HAP-1 (cell line): ENCODE data around the gene PDZRN3.

Experiments used
- DNase-seq, 2 experiments: peaks; one replicate each; pipeline ENCODE4 v3.0.0-alpha.2; 2016 to 2020; ENCODE audit warnings: low spot score in 2 of 2
- H3K27me3 ChIP-seq: fragments of 250-450 bp; sonication (Bioruptor Pico); 2 replicates; pipeline ENCODE4 v1.5.1; 2020; ENCODE audit warnings: low read depth, mild to moderate bottlenecking, moderate library complexity
- H3K36me3 ChIP-seq: fragments of 250-450 bp; sonication (Bioruptor Pico); replicated peaks from 2 replicates; pipeline ENCODE4 v1.5.1; 2020; ENCODE audit warnings: mild to moderate bottlenecking
- H3K4me1 ChIP-seq: fragments of 250-450 bp; sonication (Bioruptor Pico); 2 replicates; pipeline ENCODE4 v1.5.1; 2020; ENCODE audit warnings: mild to moderate bottlenecking
- H3K4me3 ChIP-seq: fragments of 250-450 bp; sonication (Bioruptor Pico); 2 replicates; pipeline ENCODE4 v1.5.1; 2020; ENCODE audit warnings: mild to moderate bottlenecking, moderate library complexity
- H3K9me3 ChIP-seq: fragments of 250-450 bp; sonication (Bioruptor Pico); 2 replicates; pipeline ENCODE4 v1.5.1; 2020; ENCODE audit warnings: mild to moderate bottlenecking, moderate library complexity
- in situ Hi-C: fragments of 300-500 bp; cut with MboI; formaldehyde crosslinking; loops from 3 replicates; pipeline ENCODE4 v1.14.3; 2020; ENCODE audit warnings: low sequenced_read_pairs, inconsistent platforms, mixed read lengths

Gene PDZRN3

DNA sequence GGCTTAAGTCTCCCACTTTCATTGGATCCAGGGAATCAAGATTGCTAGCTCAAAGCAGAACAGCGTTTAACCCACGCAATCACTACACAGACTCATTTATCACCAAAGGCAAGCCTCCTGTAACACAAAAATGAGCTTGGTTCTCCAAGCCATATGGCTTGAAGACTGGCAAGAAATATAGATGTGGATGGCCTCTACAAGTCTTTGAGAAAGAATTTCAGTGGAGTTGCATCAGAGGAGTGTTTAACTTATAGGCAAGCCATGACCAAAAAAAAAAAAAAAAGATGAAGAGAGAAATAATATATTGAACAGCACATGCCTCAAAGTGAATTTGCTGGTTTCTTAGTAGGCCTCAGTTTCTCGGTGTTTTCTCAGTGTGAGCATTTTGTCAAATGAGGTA lies 27.3 kb downstream of the PDZRN3 start:
- H3K27me3 ChIP-seq = no peaks in the 10 kb centered on the region
- no peak overlapping the region for H3K4me3 ChIP-seq
- no peaks in the 10 kb centered on the region for H3K36me3 ChIP-seq
- in situ Hi-C loops = no loop called here
- no peaks in the 10 kb centered on the region for H3K9me3 ChIP-seq
- H3K4me1 ChIP-seq = peaks cover 26% of the 10 kb centered on the region
- DNase-seq = no peak

- H3K4me1 ChIP-seq = peaks cover 13% of the 10 kb centered on the region
- H3K9me3 ChIP-seq = no peaks in the 10 kb centered on the region
- in situ Hi-C loops = no loop called here
- H3K36me3 ChIP-seq = no peaks in the 10 kb centered on the region
- DNase-seq = no peak
- no peaks in the 10 kb centered on the region for H3K27me3 ChIP-seq
- no peak overlapping the region for H3K4me3 ChIP-seq
Measured at GRCh38 chr3:73592154-73593144, 32.3 kb downstream of the PDZRN3 start.

DNA sequence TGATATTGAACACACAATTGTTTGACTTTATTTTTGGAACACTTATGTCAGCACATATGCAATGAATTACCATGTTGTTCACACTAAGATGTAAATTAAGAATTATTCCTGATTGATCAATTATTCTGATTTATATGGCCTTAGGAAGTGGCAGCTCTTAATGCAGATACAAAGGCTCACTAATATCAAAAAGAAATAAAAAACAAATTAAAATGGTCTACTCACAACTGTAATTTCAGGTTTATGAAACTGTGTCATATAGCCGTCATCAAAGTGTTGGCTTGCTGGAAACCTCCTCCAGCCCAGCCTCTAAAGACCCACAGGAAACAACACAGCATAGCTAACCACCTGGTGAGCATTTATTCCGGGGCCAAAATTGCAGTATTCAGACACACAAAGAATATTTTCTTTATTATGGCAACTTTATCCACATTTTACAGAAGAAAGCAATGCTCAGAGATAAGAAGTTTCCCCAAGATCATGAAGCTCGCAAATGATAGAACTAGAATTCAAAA lies 33.4 kb downstream of the PDZRN3 start:
- DNase-seq = no peak
- Histone ChIP-seq H3K4me3 (no peak overlapping the region), H3K4me1 (peaks cover 13% of the 10 kb centered on the region), H3K36me3 (no peaks in the 10 kb centered on the region), H3K9me3 (no peaks in the 10 kb centered on the region), H3K27me3 (no peaks in the 10 kb centered on the region)
- in situ Hi-C loops = no loop called here

DNA sequence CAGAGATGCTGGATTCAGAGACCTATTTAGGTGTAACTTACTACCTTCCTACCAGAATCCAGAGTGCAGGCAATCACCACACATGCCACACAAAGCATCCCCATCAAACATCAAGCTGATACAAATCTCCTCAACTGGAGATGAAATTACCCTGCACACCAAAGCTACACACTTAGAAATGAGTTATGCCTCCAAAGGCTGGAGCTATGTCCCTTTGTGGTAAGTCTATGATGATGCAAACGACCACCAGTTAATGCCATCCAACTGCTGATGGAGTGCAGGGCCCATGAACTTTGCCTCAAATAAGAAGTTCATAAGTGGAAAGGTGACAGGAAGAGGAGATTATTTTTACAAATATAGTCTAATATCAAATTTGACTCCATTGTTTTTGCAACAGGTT lies 38.1 kb downstream of the PDZRN3 start:
- Histone ChIP-seq H3K9me3 (no peaks in the 10 kb centered on the region), H3K36me3 (no peaks in the 10 kb centered on the region), H3K4me1 (peaks cover 13% of the 10 kb centered on the region), H3K27me3 (no peaks in the 10 kb centered on the region), H3K4me3 (no peak overlapping the region)
- no peak for DNase-seq
- in situ Hi-C loops = no loop called here

DNA sequence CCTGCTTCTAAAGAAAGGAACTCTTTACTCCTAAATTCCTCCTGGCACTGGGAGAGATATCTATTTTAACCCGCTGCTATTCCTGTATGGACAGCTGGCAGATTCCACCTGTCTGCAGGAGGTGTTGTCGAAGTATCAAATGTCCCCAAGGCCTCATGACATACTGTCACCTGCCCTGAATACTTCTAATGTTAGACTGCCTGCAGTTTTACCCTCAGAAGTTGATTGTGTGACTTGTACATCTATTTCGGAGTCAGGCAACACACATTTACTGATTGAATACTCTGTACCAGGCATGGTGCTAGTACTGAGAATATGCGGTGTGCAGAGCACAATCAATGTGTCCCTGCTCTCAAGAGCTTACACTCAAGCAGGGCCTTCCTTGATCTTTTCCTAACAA lies 38.6 kb downstream of the PDZRN3 start:
- Histone ChIP-seq H3K36me3 (no peaks in the 10 kb centered on the region), H3K4me1 (peaks cover 13% of the 10 kb centered on the region), H3K9me3 (no peaks in the 10 kb centered on the region), H3K4me3 (no peak overlapping the region), H3K27me3 (no peaks in the 10 kb centered on the region)
- no peak for DNase-seq
- in situ Hi-C loops = no loop called here

GRCh38 chr3:73584873-73585272 lies 39.9 kb downstream of the PDZRN3 start:
- Histone ChIP-seq H3K36me3 (no peaks in the 10 kb centered on the region), H3K9me3 (no peaks in the 10 kb centered on the region), H3K4me3 (no peak overlapping the region), H3K27me3 (no peaks in the 10 kb centered on the region), H3K4me1 (peaks cover 7% of the 10 kb centered on the region)
- in situ Hi-C loops = no loop called here
- no peak for DNase-seq

GRCh38 chr3:73582535-73582934 lies 42.2 kb downstream of the PDZRN3 start:
- in situ Hi-C loops = no loop called here
- no peaks in the 10 kb centered on the region for H3K4me1 ChIP-seq
- no peaks in the 10 kb centered on the region for H3K27me3 ChIP-seq
- H3K9me3 ChIP-seq = no peaks in the 10 kb centered on the region
- DNase-seq = no peak
- H3K36me3 ChIP-seq = no peaks in the 10 kb centered on the region
- H3K4me3 ChIP-seq = no peak overlapping the region

DNA sequence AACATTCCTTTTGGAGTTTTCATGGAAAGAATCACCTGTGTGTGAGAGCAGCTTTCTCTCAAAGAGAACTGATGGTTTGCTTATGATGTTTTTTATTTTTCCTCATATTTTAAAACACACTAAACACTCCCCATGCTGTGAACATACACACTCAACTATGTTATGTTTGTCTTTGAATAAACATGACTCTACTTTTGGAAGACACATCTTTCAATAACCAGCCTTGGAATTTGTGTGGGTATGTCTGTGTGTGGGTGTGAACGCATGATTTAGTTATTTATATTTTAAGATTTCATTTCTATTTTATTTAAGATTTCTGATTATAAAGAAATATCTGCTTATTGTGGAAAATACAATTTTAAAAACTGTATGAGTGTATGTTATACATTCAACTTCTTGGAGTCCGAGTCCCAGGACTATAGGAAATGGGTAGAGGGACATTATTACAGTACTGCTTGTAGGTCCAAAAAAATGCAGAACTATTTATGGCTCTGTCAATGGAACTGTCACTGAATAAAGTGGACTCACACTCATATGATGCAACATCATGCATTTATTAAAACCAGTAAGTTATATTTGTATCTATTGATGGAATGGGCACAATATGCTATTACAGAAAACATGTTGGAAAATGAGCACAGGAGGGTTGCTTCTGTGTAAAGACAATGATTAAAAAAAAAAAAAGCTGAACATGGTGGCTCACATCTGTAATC lies 43.5 kb downstream of the PDZRN3 start:
- in situ Hi-C loops = no loop called here
- H3K4me1 ChIP-seq = no peaks in the 10 kb centered on the region
- H3K4me3 ChIP-seq = no peak overlapping the region
- DNase-seq = no peak
- no peaks in the 10 kb centered on the region for H3K9me3 ChIP-seq
- no peaks in the 10 kb centered on the region for H3K27me3 ChIP-seq
- H3K36me3 ChIP-seq = no peaks in the 10 kb centered on the region

GRCh38 chr3:73580343-73580742 lies 44.4 kb downstream of the PDZRN3 start:
- in situ Hi-C loops = no loop called here
- Histone ChIP-seq H3K27me3 (no peaks in the 10 kb centered on the region), H3K9me3 (no peaks in the 10 kb centered on the region), H3K4me1 (no peaks in the 10 kb centered on the region), H3K4me3 (no peak overlapping the region), H3K36me3 (no peaks in the 10 kb centered on the region)
- DNase-seq = no peak

DNA sequence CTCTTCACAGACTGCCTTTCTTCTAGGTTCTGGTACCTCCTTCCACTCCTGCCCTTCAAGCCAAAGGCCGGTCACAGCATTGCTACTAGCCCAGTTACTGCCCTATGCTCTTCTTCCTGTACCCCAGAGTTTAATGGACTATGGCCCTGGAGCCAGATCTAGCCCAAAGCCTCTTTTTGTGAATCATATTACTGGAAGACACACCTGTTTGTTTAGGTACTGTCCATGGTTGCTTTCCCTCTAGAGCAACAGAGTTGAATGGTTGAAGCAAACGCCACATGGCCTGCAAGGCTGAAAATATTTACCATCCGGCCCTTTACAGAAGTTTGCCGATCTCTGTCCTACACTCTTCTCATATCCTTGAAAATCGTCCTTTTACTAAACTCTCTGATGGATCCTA lies 47.0 kb downstream of the PDZRN3 start:
- Histone ChIP-seq H3K27me3 (no peaks in the 10 kb centered on the region), H3K4me1 (peaks cover 2% of the 10 kb centered on the region), H3K4me3 (no peak overlapping the region), H3K9me3 (no peaks in the 10 kb centered on the region), H3K36me3 (no peaks in the 10 kb centered on the region)
- no peak for DNase-seq
- in situ Hi-C loops = no loop called here

DNA sequence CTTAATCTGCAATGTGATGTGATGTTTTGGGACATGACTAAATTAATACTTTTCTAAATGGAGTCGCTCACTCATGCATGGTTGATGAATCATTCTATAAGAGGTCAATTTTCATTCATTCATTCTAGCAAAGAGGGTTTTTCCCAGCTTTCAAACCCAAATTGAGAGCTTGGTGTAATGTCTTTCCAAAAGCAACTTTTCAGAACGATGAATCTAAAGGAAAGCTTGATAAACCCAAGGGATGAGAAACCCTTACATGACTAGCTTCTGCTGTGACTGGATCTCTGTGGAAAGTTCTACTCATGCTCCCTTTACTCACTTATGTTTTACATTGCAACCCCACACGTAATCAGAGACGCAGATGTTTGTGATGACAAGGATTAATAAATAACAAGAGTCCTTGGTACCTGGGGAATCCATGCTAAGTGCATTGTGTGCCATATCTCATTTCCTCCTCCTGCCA lies 47.7 kb downstream of the PDZRN3 start:
- in situ Hi-C loops = no loop called here
- H3K4me1 ChIP-seq = peaks cover 8% of the 10 kb centered on the region
- H3K27me3 ChIP-seq = no peaks in the 10 kb centered on the region

DNA sequence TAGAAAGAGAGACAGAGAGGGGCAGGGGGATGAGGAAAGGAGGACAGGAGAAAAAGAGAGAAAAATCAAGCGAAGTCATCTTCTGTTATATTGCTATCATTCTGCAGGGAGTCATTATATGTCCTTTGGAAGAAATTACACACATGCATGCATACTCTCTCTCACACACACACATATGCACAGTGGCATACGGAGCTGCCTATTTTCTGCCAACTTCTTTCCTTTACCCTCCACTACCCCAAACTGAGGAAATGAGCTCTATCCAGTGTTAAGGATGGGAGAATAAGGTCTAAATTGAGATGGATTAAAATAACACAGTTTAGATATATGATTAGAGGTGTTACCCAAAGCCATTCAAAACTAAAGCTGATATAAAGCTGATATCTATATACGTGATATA lies 48.8 kb downstream of the PDZRN3 start:
- in situ Hi-C loops = no loop called here
- Histone ChIP-seq H3K9me3 (no peaks in the 10 kb centered on the region), H3K4me1 (peaks cover 19% of the 10 kb centered on the region), H3K36me3 (no peaks in the 10 kb centered on the region), H3K4me3 (no peak overlapping the region), H3K27me3 (no peaks in the 10 kb centered on the region)
- DNase-seq = no peak

More for the DNA sequence above, 47.7 kb downstream of the PDZRN3 start:
- Histone ChIP-seq H3K4me3 (no peak overlapping the region), H3K36me3 (no peaks in the 10 kb centered on the region), H3K9me3 (no peaks in the 10 kb centered on the region)
- no peak for DNase-seq

- DNase-seq = no peak
- H3K9me3 ChIP-seq = no peaks in the 10 kb centered on the region
- H3K36me3 ChIP-seq = no peaks in the 10 kb centered on the region
- in situ Hi-C loops = no loop called here
- H3K27me3 ChIP-seq = no peaks in the 10 kb centered on the region
- peaks cover 23% of the 10 kb centered on the region for H3K4me1 ChIP-seq
- no peak overlapping the region for H3K4me3 ChIP-seq
Measured at GRCh38 chr3:73575519-73575918, 49.2 kb downstream of the PDZRN3 start.

- Histone ChIP-seq H3K9me3 (no peaks in the 10 kb centered on the region), H3K27me3 (no peaks in the 10 kb centered on the region), H3K4me1 (peaks cover 29% of the 10 kb centered on the region), H3K36me3 (no peaks in the 10 kb centered on the region), H3K4me3 (no peak overlapping the region)
- no peak for DNase-seq
- in situ Hi-C loops = no loop called here
Measured at GRCh38 chr3:73573204-73573603, 51.5 kb downstream of the PDZRN3 start.
